Mammary epithelial cell (primary cell): ENCODE measurements around the gene VPS37D.

Source experiments
- EZH2 ChIP-seq: IDR thresholded peaks from 2 replicates; pipeline ENCODE4 v1.6.1; 2012; ENCODE audit warnings: low read length, inconsistent platforms, borderline replicate concordance
- TF ChIP-seq, protein P1 (sequence below), 2 donors: IDR thresholded peaks in 1 of 2; conservative IDR thresholded peaks in 1 of 2; 2 replicates each; pipeline ENCODE4 v1.5.1; 2011 to 2012; ENCODE audit warnings: inconsistent platforms in 2 of 2, low read length in 2 of 2, mild to moderate bottlenecking in 2 of 2, control low read depth in 1 of 2, low read depth in 1 of 2; ENCODE audit not compliant: insufficient read depth in 1 of 2; ENCODE audit errors: extremely low read depth in 1 of 2

DNA sequence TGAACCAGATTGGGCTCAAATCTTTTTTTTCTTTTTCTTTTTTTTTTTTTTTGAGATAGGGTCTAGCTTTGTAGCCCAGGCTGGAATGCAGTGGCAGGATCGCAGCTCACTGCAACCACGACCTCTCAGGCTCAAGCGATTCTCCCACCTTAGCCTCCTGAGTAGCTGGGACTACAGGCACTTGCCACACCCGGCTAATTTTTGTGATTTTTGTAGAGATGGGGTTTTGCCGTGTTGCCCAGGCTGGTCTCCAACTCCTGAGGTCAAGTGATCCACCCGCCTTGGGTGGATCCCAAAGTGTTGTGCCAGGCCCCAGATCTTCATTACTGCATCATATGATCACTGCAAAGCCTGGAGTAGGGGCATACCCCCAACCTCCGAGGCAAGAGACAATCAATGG lies 12.9 kb downstream of the VPS37D start:
- TF ChIP-seq, protein P1, sequence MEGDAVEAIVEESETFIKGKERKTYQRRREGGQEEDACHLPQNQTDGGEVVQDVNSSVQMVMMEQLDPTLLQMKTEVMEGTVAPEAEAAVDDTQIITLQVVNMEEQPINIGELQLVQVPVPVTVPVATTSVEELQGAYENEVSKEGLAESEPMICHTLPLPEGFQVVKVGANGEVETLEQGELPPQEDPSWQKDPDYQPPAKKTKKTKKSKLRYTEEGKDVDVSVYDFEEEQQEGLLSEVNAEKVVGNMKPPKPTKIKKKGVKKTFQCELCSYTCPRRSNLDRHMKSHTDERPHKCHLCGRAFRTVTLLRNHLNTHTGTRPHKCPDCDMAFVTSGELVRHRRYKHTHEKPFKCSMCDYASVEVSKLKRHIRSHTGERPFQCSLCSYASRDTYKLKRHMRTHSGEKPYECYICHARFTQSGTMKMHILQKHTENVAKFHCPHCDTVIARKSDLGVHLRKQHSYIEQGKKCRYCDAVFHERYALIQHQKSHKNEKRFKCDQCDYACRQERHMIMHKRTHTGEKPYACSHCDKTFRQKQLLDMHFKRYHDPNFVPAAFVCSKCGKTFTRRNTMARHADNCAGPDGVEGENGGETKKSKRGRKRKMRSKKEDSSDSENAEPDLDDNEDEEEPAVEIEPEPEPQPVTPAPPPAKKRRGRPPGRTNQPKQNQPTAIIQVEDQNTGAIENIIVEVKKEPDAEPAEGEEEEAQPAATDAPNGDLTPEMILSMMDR (conservative IDR thresholded peaks at IDR 0.05 in 1 of 2, IDR thresholded peaks at IDR 0.05 in 1 of 2; ENCODE audit: extremely low read depth in 1 of 2, insufficient read depth in 1 of 2, low read depth in 1 of 2, low read length in 2 of 2) = no peak
- TF ChIP-seq EZH2 = no peak
